Hepatocyte (in vitro differentiated cells): ENCODE data around the gene SPG21.

ENCODE experiments used
- EZH2phosphoT487 ChIP-seq: fragments of 200-600 bp; sonication (generic); IDR thresholded peaks from one replicate; pipeline ENCODE4 v1.6.1; 2018; ENCODE audit warnings: antibody characterized with exemption, mild to moderate bottlenecking, low read depth, moderate library complexity; ENCODE audit not compliant: unreplicated experiment, severe bottlenecking
- TF ChIP-seq, protein P1 (sequence below): fragments of 200-600 bp; sonication (generic); IDR thresholded peaks from 2 replicates; pipeline ENCODE4 v1.5.1; 2016; ENCODE audit warnings: antibody characterized with exemption, mild to moderate bottlenecking; ENCODE audit not compliant: poor library complexity

DNA sequence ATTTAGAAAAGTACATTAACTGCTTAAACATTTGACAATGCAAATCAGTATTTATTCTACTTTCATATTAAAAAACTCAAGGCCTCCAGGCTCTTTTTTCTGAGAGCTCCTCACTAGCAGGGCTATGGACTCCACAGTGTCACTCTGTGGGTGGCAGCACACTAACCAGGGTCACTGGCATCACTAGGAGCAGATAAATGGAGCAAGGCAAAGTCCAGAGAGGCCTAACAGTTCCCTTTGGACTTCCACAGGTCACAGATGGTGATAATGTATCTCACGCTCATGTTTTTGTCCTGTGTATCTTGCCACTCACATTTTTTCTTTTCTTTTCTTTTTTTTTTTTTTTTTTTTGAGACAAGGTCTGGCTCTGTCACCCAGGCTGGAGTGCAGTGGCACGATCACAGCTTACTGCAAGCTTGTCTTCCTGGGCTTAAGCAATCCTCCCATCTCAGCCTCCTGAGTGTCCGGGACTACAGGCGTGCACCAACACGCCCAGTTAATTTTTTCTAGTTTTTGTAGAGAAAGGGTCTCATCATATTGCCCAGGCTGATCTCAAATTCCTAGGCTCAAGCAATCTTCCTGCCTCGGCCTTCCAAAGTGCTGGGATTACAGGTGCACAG, 7.8 kb downstream of the SPG21 start:
- TF ChIP-seq, protein P1, sequence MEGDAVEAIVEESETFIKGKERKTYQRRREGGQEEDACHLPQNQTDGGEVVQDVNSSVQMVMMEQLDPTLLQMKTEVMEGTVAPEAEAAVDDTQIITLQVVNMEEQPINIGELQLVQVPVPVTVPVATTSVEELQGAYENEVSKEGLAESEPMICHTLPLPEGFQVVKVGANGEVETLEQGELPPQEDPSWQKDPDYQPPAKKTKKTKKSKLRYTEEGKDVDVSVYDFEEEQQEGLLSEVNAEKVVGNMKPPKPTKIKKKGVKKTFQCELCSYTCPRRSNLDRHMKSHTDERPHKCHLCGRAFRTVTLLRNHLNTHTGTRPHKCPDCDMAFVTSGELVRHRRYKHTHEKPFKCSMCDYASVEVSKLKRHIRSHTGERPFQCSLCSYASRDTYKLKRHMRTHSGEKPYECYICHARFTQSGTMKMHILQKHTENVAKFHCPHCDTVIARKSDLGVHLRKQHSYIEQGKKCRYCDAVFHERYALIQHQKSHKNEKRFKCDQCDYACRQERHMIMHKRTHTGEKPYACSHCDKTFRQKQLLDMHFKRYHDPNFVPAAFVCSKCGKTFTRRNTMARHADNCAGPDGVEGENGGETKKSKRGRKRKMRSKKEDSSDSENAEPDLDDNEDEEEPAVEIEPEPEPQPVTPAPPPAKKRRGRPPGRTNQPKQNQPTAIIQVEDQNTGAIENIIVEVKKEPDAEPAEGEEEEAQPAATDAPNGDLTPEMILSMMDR = no peak
- no peak for TF ChIP-seq EZH2phosphoT487
